EH (cell line): ENCODE data around the gene DIDO1.

Experiments
- DNase-seq: peaks from one replicate; pipeline ENCODE4 v3.0.0-alpha.2; 2015; ENCODE audit warnings: low read depth

The DIDO1 gene

DNA sequence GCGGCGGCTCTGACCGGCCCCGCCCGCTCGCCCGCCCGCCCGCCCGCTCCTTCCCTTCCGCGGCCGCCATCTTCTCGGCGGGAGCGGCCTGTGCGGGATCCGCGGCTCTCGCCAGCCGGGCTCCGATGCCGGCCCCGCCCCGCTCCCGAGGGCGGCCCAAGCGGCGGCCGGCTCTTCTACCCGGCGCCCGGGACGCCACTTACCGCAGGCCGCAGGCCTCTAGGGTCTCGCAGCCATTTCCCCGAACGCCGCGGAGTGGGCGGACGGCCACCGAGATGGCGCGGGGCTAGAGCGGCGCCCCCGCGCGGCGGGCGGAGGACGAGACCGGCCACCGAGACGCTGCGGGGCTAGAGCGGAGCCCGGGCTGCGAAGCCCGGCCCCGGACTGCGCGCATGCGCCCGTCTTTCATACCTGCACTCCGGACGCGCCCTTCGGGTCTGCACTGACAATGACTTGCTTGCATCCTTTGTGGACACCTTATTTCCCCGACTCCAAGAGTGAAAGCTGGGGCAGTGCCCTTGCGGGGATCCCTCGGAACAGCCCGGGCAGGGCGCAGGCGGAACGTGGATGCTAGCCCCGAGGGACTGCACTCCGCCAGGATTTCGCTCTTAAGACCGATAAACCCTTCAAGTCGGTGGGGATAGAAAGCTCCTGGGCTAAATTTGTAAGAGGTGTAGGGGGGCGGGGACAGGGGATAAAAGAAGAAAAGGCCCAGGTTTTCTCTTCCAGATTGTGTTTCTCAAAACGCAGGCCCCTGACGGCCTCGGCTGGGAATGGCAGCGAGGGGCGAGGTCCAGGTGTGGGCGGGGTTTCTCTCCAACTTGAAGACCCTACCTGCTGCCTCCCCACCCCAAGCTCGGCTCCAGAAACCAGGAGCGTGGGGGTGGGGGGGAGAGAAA is at the start of gene DIDO1:
TSS of gene DIDO1 (minus strand) at position 277 of the 899 bp plus-strand sequence.
- DNase-seq, result peak; percentile 84

DNA sequence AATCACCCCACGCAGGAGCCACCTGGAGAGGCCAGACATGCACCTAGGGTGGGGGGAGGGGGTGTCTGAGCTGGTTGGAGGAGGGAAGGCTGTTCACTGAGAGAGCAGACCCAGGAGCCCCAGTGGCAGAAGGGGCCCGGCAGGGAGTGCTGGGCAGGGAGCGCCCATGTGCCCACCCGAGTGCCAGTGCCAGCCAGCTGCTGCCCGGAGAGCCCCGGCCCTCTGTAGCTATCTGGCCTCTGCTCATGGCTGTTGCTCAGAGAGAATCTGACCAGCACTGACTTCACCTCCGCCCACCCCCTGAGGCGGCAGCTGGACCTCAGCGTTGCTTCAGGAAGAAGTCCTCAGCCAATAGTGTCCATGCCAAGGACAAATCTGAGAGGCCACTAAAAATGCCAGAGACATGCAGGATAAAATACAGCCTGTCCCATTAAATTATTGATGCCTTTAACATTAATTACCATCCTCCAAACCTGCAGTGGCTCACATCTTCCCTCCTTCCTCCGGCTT is 49.0 kb upstream of the DIDO1 start:
- DNase-seq, result no peak

DNA sequence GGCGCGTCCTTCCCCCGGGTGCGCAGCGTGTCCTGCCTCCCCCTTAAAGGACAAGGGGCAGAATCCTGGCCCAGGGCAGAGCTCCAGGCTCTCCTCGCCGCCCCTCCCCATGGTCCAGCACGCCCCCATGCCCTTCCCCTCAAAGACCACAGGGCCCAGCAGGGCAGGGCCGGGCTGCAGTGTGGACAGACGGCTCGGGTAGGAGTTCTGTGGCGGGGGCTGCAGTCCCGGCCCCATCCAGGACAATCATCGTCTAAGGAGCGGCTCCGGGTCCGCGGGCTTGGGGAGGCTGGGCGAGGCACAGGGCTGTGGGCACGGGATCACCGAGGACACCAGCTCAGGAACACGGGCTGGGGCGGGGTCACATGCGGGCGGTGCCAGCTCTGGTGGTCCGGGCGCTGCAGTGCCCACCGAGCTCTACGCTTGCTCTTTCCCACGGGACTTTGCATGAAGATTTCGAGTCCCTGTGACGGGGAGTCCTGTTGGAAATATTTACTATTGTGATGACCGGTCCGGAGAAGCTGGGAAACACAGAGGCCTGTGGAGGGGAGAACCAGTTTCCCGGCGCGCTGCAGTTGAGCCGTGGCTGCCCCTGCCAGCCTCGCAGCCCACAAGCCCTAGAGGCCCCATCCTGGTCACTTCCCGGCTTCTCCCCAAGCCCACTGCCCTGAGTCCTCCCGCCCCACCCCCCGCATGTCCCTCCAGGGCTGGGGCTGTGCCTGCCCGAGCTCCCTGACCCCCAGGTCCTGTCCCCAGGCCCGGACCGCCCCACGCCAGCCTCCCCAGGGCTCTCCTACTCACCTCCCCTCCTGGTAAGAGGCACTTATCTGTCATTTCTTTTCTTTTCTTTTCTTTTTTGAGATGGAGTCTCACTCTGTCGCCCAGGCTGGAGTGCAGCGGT is 46.8 kb upstream of the DIDO1 start:
- DNase-seq, result no peak

DNA sequence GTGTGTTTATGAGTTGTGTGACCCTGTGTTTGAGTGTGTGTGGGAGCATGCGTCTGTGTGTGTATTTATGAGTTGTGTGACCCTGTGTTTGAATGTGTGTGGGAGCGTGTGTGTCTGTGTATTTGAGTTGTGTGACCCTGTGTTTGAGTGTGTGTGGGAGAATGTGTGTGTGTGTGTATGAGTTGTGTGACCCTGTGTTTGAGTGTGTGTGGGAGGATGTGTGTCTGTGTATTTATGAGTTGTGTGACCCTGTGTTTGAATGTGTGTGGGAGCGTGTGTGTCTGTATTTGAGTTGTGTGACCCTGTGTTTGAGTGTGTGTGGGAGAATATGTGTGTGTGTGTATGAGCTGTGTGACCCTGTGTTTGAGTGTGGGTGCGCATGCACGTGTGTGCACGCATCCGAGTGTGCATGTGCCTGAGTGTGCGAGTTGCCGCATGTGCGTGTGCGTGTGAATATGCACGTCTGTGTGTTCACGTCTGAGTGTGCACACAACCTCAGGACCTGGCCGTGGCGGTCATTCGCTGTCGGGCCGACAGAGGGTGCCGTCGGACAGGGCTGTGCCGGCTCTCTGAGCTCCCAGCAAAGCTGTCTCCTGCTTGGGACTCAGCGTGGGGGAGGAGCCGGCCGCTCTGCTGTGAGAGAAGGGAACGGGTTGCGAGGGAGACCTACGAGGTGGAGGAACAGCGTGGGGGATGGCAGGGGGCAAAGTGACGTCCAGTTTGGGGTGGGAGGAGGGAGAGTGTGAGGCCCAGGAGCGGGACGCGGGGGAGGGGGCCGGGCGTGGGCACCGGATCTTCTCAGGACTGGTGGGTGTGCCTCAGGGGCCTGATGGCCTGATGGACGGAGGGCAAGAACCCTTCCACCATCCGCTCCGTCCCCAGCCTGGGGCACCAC is 45.9 kb upstream of the DIDO1 start:
- DNase-seq, result peak; percentile 81

DNA sequence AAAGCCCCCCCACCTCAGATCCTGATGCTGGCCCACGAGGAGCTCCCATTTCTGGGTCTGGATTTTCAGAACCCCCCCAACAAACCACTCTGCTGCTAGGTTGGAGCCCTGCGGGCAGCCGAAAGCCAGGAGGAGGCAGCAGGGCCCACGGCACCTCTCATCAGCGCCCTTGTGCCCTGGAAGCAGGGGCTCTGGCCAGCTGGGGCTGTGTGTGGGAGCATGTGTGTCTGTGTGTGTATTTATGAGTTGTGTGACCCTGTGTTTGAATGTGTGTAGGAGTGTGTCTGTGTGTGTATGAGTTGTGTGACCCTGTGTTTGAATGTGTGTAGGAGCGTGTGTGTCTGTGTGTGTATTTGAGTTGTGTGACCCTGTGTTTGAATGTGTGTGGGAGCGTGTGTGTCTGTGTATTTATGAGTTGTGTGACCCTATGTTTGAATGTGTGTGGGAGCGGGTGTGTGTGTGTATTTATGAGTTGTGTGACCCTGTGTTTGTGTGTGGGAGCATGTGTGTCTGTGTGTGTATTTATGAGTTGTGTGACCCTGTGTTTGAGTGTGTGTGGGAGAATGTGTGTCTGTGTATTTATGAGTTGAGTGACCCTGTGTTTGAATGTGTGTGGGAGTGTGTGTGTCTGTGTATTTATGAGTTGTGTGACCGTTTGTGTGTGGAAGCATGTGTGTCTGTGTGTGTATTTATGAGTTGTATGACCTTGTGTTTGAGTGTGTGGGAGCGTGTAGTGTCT is 45.1 kb upstream of the DIDO1 start:
- no peak for DNase-seq

DNA sequence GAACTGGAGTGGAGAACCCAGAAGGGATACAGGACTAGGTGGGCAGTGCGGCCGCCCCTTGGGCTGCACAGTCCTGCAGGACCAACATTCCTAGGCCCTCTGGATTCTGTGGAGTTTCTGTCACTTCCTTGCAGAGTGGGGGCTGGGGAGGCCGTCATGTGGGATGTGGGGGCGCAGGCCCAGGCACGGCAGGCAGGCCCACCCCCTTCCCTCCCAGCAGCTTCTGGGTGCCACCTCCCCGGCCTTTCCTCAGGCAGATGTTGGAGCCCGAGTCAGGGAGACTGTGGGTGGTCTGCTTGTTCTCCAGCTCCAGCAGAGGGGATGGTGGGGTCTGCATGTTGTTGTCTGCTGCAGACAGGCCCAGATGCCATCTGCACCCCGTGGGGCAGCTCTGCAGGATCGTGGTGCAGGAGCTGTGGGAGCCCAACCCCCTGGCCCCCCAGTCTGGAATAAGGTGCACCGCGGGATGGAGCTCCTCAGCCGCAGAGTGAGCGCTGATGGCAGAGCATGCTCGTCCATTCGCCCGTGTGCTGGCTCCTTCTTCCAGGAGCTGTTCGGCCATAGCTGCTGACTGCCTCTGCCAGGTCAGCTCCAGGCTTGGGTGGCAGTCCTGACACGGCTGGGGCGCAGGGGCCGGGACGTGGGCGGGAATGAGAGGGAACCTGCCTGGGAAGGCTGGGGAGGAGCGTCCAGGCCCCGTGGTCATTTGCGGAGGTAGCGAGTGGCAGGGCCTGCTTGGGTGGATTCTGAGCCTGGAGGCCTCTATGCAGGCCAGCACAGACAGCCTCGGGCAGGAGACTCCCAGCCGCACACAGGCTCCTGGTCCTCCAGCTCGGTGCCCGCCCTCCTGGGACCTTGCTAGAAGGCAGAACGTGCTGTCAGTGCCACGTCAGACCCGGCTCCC is 44.3 kb upstream of the DIDO1 start:
- peak; percentile 19 for DNase-seq

DNA sequence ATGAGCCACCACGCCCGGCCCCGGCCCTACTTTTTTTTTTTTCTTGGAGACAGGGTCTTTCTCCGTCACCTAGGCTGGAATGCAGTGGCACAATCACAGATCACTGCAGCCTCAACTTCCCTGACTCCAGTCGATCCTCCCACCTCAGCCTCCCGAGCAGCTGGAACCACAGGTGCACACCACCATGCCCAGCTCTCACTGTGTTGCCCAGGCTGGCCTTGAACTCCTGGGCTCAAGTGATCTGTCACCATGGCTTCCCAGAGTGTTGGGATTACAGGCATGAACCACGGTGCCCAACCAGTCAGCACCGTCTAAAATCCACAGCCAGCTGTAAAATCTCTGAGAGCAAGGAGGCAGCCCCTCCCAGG is 43.6 kb upstream of the DIDO1 start:
- DNase-seq, result peak; percentile 17

DNA sequence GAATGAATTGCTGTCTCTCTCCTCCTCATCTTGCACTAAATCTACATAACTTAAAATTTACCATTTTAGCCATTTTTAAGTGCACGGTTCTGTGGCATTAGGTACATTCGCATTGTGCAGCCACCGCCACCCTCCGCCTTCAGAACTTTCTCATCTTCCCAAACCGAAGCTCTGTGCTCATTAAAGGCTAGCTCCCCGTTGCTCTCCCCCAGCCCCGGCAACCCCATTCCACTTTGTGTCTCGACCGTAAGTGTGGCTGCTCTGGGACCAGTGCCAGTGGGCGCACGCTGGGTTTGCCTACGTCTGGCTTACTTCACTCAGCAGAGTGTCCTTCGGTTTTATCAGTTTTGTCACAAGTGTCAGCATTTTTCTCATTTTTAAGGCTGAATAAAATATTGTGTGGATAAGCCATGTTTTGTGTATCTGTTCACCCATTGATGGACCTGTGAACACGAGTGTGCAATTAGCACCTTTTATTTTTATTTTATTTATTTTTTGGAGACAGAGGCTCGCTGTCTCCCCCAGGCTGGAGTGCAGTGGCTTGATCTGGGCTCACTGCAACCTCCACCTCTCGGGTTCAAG is 43.0 kb upstream of the DIDO1 start:
- DNase-seq, result no peak

DNA sequence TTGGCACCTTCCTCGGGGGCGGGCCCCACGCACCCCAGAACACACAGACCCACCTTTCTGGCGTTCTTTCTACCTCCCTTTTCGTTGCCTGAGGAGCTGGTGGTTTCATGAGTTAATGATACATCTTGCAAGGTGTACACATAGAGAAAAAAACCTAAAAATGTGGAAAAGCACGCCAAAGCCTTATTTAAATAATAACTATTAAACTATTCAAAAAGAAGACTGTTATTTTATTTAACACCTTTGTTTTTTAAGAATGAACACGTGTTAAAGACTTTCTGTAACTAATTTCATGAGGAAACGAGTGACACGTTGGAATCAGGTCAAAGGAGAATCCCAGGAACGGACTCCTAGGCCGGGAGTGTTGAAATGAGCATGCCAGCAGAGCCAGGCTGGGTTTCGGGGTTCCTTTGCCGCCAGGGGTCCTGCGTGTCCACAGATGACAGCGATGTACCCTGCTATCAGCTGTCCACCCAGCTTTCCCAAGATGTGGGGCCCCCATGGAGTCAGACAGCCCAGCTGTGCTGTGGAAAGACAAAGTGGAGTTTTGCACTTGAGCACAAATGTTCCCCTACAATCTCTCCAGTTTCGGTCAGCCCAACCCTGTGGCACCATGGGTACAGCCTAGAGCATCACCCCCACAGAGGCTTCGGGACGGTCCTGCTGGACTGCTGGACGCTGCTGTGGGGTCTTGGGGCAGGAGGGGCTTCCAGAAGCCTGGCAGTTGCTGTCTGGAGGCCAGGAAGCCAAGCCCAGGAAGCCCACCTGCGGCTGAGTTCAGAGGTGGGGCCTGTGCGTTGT is 42.3 kb upstream of the DIDO1 start:
- DNase-seq, result no peak

DNA sequence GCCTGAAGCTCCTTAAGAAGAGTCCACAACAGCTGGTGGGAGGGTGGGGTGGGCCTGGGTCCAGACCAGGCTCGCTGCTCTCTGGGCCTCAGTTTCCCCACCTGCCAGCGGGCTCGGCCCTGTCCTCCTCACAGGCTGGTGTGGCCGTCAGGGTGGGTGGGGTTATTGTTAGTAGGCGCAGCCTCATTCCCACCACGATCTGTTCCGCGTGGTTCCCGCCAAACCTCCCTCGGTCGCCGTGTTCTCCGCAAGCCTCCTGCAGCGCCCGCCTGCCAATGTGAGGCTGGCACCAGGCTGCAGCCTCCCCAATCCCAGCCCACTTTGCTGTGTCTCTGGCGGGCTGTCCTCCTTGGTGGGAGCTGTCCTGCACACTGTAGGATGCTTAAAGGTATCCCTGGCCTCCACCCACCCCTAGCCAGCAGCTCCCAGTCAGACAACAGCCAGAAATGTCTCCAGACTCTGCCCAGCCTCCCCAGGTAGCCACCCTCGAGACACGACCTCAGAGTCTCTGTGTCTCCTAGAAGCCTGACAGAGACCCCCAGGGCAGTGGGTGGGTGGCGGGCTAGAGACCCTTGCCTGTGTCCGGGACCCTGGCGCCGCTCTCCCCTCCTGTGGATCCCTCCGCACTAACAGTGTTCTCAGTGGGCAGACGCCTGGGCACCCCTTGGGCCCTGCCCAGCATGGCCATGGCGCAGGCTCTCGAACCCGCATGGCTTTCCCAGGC is 41.5 kb upstream of the DIDO1 start:
- DNase-seq, result no peak

DNA sequence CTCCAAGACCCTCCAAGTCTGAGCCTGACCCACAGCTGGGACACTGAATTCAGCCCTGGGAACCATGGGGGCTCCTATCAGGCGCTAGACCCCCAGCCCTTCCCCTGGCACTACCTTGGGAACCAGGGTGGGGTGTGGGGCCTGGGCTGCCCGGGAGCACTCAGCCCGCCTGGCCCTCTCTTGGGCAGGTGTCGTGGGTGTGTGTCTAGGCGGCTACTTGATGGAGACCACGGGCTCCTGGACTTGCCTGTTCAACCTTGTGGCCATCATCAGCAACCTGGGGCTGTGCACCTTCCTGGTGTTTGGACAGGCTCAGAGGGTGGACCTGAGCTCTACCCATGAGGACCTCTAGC is 40.8 kb upstream of the DIDO1 start:
- DNase-seq, result no peak

DNA sequence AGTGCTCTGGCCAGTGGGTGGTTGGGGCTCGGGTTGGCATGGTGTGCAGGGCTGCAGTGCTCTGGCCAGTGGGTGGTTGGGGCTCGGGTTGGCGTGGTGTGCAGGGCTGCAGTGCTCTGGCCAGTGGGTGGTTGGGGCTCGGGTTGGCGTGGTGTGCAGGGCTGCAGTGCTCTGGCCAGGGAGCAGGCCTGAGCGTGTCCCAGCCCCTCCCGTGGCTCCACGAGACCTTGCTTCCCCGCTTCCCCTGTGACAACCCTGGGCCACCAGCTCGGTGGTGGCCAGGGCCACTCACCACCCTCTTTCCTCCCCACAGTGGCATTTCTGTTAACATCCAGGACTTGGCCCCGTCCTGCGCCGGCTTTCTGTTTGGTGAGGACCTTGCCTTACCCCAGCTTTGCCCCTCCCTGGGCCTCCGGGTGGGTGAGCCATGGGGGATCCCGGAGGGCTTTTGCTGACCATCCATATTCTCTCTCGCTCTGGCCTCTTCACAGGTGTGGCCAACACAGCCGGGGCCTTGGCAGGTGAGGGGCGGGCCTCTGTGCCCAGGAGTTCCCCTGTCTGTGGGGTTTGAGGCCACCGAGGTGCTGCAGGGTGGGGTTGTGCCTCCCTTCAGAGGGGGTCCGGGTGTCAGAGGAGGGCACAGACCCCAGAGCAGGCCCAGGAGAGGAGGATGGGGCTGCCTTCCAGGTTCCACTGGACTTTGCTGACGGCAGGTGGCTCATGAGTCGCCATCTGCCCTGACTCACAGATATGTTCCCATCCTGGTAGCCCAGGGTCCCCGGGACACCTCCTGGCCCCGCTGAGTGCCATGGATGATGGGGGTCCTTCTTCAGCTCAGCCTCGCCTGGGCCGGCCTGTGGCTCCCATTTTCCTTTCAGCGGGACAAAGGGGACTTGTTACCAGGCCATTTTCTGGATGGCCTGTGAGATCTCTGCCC is 40.2 kb upstream of the DIDO1 start:
- DNase-seq, result no peak

DNA sequence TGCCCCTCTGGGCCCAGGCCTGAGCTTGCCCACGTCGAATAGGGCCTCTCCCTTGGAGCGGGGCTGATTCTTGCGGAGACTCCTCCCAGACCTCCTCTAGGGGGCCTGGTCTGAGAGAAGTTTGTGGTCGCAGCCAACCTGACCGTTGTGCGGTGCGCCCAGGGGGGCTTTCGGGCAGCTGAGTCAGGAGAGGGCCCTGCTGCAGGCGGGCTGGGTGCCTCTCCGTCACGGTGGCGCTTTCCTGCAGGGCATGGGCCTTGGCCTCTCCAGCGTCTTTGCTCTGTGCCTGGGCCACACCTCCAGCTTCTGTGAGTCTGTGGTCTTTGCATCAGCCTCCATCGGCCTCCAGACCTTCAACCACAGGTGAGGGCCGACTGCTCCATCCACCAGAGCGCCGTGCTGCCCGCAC is 39.1 kb upstream of the DIDO1 start:
- DNase-seq, result no peak

DNA sequence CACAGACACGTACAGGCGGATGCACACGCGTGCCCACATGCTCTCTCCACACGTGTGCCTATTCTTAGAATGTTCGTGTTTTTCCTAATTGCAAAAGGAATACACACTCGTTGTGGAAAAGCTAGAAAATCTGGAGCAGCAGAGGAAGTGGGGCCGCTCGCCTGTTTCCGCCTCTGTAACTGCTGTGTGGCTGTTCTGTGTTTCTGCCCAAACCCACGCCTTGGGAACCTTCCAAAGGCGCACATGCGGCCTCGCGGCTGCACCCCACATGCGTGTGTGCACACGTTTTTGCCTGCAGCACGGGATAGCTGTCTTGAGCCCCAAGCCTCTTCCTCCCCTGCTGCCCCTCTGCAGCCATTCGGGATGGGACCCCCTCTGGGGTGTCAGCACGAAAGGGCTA is 38.4 kb upstream of the DIDO1 start:
- no peak for DNase-seq

DNA sequence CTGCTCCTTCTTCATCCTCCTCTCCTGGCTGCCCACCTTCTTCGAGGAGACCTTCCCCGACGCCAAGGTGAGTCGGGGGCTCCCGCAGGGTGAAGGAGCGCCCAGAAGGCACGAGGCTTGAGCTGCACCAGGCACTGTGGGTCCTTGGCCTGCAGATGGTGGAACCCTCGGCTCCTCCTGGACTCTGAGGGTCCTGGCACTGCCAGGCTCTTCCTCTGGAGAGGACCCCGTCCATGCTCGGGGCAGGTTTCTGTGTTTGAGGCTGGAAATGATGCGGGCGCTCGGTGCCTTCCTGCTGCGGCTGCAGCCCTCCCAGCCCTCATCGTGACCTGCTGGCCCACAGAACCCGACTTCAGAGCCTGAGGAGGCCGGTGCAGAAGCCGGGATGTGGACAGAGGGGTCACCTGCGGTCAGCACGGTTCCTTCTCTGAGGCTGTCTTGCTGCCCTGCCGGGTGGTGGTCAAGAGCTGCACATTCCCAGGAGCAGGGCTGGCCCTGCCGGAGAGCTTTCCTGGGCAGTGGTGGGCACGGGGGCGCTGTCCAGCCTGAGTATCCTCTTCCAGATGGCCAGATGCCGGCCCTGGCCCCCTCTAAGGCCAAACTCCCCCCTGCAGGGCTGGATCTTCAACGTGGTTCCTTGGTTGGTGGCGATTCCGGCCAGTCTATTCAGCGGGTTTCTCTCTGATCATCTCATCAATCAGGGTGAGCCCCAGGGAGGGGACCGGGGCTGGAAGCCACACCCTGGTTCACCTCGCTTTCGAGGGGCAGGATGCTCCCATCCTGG is 37.5 kb upstream of the DIDO1 start:
- no peak for DNase-seq

DNA sequence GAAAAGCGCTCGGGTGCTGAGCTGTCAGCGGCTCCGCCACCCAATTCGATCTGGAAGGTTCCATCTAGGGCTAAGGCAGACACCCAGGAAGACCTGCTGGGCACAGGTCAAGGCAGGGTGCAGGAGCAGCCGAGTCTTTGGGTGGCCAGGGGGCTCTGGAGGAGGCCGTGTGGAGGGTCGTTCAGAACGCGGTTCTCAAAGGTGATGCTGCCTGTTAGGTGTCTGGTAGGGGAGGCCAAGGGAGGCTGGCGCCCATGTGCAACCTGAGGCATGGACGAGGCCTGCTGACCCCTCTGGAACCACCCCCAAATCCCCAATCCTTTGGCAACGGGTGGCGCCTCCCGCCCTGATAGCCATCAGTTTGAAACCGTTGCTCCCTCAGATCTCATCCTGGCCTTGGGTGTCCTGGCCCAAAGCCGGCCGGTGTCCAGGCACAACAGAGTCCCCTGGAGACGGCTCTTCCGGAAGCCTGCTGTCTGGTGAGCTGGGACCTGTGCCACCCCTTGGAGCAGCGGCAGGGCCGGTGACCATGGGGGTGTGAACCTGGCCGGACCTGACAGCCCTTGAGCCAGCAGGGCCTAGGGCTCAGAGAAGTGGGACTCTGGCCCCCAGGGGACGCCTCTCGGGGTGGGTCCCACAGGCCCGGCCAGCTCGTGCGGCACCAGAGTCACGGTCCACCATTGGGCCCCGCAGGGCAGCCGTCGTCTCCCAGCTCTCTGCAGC is 36.7 kb upstream of the DIDO1 start:
- DNase-seq, result no peak
